Stimulated activated effector memory CD8-positive, alpha-beta T cell treated with anti-CD3 and anti-CD28 coated beads, Interleukin-12 subunit alpha, Interleukin-12 subunit beta, amount 100 ng/mL, for 72 hours (primary cell): ENCODE results near the gene RRBP1.

Experiments used
- ATAC-seq: fragments of 150-1000 bp; cut with Tn5 transposase; 2 replicates; pipeline ENCODE4 v1.10.0; 2021
- DNase-seq, 2 donors: peaks; one replicate each; pipeline ENCODE4 v3.0.0; 2021 to 2022; ENCODE audit warnings: low spot score in 2 of 2
- H3K27ac Mint-ChIP-seq: one replicate; pipeline ENCODE4 v1.8.0; 2022; ENCODE audit warnings: mild to moderate bottlenecking, mixed read lengths
- H3K36me3 Mint-ChIP-seq: one replicate; pipeline ENCODE4 v1.8.0; 2022; ENCODE audit warnings: mild to moderate bottlenecking, mixed read lengths
- H3K4me1 Mint-ChIP-seq: one replicate; pipeline ENCODE4 v1.8.0; 2022; ENCODE audit warnings: mixed read lengths
- H3K4me3 Mint-ChIP-seq: one replicate; pipeline ENCODE4 v1.8.0; 2022; ENCODE audit warnings: mild to moderate bottlenecking, mixed read lengths
- H3K9me3 Mint-ChIP-seq: one replicate; pipeline ENCODE4 v1.8.0; 2022; ENCODE audit warnings: mixed read lengths

Gene RRBP1

DNA sequence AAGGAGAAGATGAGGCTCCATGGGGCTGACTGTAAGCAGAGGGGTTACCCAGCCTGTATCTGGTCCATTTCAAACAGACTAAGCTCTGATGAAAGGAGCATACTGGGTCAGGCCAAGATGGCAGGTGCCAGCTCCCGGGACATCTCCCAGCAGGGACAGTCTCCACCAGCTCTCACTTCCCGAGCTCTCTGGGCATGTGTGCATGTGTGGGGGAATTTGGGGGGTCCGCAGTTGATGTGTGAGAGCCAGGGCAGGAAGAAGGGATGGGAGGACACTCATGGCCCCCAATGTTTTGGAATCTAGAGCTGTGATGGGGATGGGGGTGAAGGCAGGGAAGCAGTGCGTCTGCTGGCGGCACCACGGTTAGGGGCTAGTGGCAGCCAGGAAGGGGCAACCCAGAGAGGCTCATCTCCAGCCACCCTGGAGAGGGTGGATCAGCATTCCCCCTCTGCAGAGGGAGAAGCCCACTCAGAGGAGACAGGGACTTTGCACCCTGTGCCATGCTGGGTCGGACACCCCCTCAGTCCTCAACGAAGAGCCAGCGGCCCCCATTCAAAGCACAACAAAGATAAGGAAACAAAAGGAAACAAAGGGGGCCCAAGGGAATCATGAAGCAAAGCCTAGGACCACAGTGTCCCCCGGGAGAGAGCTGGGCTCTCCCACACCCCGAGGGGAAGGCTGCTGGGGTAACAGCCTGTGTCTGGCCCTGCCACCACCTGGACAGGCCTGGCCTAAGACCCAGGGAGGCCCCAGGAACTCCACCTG, 59.8 kb downstream of the RRBP1 start:
- ATAC-seq, result no peak
- Mint-ChIP-seq H3K4me1 (no peaks in the 10 kb centered on the region), H3K36me3 (peaks cover 20% of the 10 kb centered on the region), H3K27ac (peak overlapping the region; percentile 71), H3K4me3 (no peak overlapping the region), H3K9me3 (no peaks in the 10 kb centered on the region)
- DNase-seq, result no peak

DNA sequence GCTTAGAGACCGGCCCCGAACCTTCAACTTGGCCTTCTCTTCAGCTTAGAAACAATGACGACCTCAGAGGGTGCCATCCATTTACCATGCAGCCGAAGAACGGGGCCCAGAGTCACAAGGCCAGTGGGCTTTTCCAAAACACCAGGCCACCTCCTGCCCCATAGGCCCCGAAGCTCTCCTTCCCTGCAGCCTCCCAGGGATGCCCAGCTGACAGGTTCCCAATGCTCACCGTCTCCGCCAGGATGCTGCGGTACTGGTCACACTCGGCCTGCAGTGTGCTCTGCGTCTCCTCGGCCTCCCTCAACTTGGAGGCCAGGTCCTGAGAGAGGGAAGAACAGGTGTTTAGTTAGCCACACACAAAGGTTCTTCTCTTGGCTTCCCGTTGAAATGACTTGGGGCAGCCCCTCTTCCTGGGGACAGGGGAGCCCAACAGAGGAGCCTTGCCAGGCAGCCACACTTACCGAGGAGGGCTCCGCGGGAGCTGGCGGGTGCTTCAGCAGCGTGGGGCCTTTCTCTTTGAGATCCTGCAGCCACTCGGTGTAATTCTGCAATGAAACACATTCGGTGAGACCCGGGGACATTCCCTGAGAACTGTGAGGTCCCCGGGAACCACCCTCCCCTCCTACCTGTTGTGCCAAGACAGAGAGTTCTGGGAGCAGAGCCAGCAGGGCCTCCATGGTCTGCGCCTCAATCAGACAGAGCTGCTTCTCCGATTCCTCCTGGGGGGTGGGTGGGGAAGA, 60.6 kb downstream of the RRBP1 start:
- Mint-ChIP-seq H3K27ac (peak overlapping the region; percentile 71), H3K4me3 (no peak overlapping the region), H3K9me3 (no peaks in the 10 kb centered on the region), H3K36me3 (peaks cover 20% of the 10 kb centered on the region), H3K4me1 (no peaks in the 10 kb centered on the region)
- DNase-seq, result no peak
- ATAC-seq, result no peak

DNA sequence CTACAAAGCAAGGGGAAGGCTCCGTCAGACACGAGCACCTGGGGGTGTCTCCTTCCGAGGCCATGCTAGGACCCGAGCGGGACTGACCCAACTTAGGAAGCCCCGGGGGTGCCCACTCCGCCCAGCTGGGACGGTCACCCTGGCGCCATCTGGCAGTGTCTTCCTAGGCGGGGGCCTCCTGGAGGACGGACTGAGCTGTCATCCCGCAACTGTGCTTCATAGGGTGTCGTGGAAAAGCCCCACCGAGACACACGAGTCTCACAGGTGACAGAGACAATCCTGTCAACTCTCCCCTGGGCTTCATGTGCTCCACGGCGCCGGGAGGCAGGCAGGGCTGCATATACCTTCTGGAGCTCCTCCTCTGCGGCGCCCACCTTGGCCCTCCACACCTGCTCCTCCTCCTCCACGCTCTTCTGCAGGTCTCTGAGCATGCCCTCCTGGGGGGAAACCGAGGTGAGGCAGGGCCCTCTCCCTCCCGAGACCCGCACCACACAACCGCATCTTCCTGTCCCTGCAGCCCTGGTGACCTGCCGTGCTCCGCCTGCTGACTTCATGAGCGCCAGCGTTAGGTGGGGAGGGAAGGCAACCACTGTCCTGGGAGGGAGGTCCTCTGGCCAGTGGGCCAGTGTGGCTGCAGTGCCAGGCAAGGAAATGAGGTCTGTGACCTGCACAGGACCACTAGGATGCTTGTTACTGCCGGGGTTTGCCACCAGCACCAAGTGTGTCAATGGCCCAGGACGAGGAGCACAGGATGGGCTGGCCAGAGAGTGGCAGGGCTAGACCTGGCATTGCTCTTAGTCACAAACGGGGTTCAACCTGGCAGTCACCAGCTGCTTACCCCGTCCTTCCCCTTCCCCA, 61.4 kb downstream of the RRBP1 start:
- ATAC-seq, result no peak
- DNase-seq, result no peak
- H3K36me3 Mint-ChIP-seq, result peaks cover 20% of the 10 kb centered on the region
- no peaks in the 10 kb centered on the region for H3K9me3 Mint-ChIP-seq
- H3K27ac Mint-ChIP-seq, result no peak overlapping the region
- H3K4me1 Mint-ChIP-seq, result no peaks in the 10 kb centered on the region
- no peak overlapping the region for H3K4me3 Mint-ChIP-seq

DNA sequence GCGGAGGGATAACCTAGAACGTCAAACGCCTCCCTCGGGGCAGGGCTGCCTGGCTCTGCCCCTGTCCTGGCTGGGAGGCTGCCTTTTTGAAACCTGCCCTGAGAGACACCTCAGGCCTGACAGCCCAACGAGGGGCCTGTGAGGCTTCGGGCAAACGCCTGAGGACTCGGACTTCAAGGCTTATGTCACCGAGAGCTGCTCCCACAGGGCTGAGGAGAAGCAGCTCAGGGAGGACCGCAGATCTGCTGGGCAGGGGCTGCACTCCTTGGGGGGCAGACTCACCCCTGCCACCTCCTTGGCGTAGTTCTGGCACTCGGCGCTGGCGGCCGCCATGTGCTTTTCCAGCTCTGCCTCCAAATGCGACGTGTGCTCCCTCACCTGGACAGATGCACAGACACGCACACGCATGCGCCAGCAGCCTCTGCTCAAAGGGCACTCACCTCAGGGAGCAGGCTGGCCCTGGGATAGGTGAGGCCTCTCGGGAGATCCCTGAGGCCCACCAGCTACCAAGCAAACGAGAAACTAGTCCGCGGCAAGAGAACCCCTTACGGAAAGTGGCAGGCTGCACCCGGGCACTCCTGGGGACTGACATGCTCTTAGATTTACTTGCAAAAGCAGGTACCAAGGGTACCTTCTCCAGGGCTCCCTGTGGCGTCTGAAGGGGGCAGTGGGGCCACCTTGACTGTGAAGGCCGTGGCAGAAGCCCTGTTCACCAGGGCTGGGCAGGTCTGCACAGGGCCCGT, 62.5 kb downstream of the RRBP1 start:
- no peak for DNase-seq
- Mint-ChIP-seq H3K27ac (no peak overlapping the region), H3K4me3 (no peak overlapping the region), H3K4me1 (no peaks in the 10 kb centered on the region), H3K36me3 (peaks cover 20% of the 10 kb centered on the region), H3K9me3 (no peaks in the 10 kb centered on the region)
- no peak for ATAC-seq

DNA sequence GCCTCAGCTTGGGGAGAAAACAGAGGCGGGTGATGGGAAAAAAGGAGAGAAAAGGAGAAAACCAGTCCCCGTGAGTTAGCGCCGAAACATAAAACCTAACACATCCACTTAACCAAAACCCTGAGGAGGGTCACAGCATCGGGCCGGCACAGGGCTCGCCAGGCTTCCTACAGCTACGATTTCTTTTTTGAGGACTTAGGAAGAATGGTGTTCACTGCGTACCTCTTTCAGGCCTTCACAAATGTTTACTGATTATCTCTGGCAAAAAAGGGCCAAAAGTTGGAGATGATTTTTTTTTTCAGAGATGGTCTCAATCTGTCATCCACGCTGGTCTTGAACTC, 63.4 kb downstream of the RRBP1 start:
- ATAC-seq, result no peak
- H3K36me3 Mint-ChIP-seq, result peaks cover 20% of the 10 kb centered on the region
- DNase-seq, result no peak
- H3K9me3 Mint-ChIP-seq, result no peaks in the 10 kb centered on the region
- no peak overlapping the region for H3K27ac Mint-ChIP-seq
- no peak overlapping the region for H3K4me3 Mint-ChIP-seq
- H3K4me1 Mint-ChIP-seq, result no peaks in the 10 kb centered on the region

DNA sequence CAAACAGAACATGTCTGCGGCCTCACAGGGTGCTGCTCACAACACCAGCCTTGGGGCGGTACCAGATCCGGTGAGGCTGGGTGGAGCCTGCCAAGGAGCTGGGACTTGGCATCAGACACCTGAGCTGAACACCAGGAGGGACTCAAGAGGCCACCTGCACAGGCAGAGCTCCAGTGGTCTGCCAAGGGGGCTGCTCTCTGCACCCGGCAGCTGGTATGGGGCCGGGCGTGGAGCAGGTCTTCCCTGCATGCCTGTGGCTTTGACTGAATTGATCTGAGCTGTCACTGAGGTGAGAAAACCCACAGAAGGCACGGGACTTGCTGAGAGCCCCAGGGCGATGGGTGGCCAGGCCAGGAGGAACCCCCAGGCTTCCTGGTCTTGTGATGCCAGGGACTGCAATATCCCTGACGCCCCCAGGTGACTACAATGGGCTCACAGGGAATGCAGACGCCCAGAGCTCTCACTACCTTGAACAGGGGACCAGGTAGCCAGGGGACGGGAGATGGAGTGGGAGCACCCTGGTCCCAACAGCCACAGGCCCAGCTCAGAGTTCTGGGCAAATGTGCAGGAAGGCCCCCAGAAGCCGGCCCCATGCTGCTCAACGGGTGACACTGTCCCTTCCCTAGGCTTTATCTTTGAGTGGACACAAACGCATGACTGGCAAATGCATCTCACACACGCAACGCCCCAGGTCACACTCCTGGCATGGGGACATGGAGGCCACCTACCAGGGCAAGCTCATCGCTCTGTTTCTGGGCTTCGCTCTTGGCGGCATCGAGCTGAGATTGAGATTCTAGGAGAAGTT, 64.0 kb downstream of the RRBP1 start:
- Mint-ChIP-seq H3K36me3 (peaks cover 20% of the 10 kb centered on the region), H3K27ac (no peak overlapping the region), H3K9me3 (no peaks in the 10 kb centered on the region), H3K4me3 (no peak overlapping the region), H3K4me1 (peaks cover under 1% of the 10 kb centered on the region)
- ATAC-seq (no peak), DNase-seq (no peak)

DNA sequence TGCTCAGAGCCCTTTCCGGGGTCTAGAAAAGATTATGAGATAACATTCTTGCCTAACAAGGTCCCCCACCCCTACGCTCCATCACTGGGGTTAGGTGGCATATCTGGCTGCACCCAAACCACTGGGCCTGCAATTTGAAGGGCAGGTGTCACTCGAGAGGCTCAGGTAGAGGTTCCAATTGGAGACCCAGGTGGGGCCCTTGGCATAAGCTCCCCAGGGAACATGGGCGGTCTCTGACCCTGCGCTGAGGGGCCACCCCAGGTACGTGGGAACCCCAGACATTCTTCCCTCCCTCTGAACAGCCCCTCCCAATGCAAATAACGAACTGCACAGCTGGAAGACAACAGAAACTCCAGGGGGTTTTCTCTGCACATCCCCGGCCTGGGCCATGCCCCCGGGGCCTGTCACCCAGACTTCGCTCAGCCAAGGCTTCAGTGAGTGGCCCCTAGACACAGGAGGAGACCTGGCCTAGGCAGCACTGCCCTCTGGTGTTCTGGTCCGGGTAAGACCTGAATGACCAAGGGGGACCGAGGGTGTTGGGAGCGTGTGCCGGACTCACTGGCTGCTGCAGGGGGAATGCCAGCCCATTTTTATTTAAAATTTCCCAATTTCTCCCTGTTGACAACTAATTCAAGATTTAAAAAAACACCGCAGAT, 64.7 kb downstream of the RRBP1 start:
- DNase-seq (peak; percentile 40 to 71), ATAC-seq (peak; percentile 57)
- H3K4me1 Mint-ChIP-seq, result peaks cover 8% of the 10 kb centered on the region
- no peak overlapping the region for H3K4me3 Mint-ChIP-seq
- H3K36me3 Mint-ChIP-seq, result peaks cover 20% of the 10 kb centered on the region
- H3K9me3 Mint-ChIP-seq, result no peaks in the 10 kb centered on the region
- H3K27ac Mint-ChIP-seq, result no peak overlapping the region

DNA sequence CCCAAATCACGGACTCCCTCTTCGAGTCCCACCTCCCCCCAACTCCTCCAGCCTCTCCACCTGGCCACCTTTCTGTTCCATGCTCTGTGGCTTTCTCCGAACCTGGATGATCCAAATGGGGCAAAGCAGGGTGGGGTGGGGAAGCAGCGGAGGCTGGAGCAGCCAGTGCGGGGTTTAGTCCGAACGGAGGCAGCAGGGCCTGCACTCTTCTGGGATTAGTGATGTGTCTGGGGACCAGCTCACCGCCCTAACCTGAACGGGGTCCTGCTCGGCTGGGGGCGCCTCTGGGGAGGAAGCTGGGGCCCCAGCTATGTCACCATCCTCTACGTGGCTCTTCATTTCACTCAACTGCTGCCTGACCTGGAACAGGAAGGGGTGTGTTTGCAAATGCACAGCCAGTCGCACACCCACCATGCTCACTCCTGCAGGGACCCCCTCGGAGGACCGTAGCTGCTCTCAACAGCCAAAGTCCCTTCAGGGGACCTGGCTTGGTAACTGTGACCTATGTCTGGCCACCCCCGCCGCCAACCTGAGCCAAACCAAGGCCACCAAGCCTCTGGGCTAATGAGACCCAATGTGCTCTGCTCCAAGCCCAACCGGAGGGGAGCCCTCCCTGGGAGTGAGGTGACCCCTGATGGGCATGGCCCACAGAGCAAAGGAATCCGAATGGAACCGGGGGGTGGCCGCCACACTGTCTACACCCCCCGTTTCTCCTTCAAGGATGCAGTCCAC, 65.4 kb downstream of the RRBP1 start:
- Mint-ChIP-seq H3K9me3 (no peaks in the 10 kb centered on the region), H3K27ac (no peak overlapping the region), H3K4me3 (no peak overlapping the region), H3K36me3 (peaks cover 21% of the 10 kb centered on the region), H3K4me1 (peaks cover 15% of the 10 kb centered on the region)
- no peak for DNase-seq
- no peak for ATAC-seq

DNA sequence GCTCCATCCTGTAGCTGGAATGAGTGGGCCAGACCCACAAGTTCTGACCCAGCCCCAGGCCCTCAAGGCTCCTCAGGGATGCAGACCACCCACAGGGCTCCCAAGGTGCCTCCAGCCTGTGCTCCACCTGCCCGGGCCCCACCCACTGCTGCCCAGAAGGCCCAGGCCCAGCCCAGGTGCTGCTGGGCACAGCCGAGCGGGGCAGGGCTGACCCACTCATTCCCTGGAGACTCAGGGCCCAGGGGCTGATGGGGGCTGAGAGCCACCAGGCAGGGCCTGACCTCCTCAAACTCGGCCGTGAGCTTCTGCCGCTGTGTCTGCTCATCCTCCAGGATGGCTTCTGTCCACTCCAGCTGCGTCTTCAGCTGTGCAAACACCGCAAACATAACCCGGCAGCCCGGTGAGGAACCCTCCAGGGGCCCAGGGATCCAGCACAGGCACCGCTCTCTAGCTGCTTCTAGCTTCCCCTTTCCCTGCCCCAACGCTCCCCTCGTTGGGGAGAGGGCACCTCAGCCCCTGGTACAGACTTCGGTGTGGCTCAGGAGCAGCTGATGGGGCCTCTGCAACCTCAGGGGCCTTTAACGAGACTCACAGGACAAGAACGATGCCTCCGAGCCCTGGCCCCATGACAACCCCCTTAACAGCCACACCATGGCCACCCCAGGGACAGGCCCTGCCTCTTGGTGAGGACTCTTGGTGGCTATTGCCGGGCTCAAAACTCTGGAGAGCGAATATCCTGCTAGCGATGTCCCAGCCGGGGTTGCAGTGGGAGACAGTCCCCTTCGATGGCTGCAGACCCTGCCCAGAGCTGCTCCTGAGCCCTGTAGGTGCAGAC, 66.2 kb downstream of the RRBP1 start:
- no peaks in the 10 kb centered on the region for H3K9me3 Mint-ChIP-seq
- H3K36me3 Mint-ChIP-seq, result peaks cover 26% of the 10 kb centered on the region
- no peak overlapping the region for H3K4me3 Mint-ChIP-seq
- H3K27ac Mint-ChIP-seq, result no peak overlapping the region
- no peak for ATAC-seq
- DNase-seq, result peak in 1 of 2 donors; percentile 45
- H3K4me1 Mint-ChIP-seq, result peaks cover 19% of the 10 kb centered on the region

DNA sequence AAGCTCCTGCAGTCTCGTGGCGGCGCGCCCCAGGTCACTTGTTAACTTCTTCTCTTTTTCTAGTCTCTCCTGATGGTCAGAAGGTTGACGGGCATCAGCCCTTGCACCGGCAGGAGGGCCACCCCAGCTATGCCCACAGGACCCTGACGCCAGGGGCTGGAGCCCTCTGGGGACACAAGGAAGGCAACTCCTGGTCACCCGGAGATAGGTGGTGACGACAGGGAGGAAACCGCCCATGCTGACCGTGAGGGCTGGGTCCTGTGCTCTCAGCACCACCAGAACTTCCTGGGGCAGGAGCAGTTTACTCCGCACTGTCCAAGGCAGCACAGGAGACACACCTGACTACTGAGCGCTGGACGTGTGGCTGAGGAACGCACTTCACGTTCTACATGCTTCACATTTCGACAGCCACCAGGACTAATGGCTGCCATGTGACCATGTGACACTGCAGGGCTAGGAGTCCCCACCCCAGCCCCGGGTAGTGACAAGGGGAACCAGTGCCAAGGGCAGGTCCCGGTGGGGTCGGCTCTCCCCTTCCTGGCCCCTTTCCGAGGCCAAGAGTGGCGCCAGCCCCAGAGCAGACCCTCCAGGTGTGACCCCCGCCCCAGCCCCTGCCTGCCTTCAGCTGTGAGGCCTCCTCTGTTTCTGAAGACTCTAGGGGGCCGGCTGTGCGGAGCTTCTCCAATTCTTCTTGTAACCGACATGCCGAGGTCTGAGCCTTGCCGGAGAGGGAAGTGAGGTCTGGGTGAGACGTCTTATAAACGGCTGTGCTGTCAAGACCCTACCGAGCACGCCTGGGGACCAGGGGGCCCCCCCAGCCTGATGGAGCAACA, 67.0 kb downstream of the RRBP1 start:
- no peaks in the 10 kb centered on the region for H3K9me3 Mint-ChIP-seq
- H3K4me1 Mint-ChIP-seq, result peaks cover 27% of the 10 kb centered on the region
- H3K27ac Mint-ChIP-seq, result no peak overlapping the region
- H3K36me3 Mint-ChIP-seq, result peaks cover 22% of the 10 kb centered on the region
- no peak overlapping the region for H3K4me3 Mint-ChIP-seq
- DNase-seq (peak in 1 of 2 donors; percentile 42), ATAC-seq (no peak)

DNA sequence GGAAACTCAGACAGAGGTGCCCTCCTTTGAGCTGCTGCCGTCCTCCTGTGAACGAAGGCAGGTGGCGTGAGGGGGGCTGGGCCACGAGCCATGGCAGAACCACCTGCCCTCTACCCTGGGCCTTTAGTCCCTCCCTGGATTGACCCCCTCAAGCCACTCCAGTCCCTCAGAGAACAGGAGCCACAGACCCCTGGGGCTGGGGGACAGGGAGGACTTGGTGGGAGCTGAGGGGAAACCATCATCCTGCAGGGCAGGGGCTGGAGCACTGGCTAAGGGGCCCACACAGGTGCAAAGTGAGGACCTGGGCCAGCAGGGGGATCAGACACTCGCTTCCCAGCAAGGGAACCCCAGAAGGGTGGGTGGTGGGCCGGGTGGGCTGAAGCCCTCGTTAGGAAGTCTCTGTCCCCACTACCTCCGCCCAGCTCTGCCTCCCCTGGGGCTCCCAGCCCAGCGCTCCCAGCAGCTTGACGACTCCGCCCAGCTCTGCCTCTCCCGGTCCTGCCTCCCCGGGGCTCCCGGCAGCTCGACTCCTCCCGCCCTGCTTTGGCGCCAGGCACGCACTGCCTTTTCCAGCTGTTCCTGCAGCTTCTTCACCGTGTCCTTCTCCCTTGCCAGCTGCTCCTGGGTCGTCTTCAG, 67.7 kb downstream of the RRBP1 start:
- Mint-ChIP-seq H3K4me3 (no peak overlapping the region), H3K4me1 (peaks cover 34% of the 10 kb centered on the region), H3K9me3 (no peaks in the 10 kb centered on the region), H3K27ac (peak overlapping the region; percentile 72), H3K36me3 (peaks cover 15% of the 10 kb centered on the region)
- DNase-seq (peak in 1 of 2 donors; percentile 46), ATAC-seq (no peak)
